ENCODE data around the gene RBM10. TPM values are rescaled to one million over a fixed set of nuclear protein-coding genes. Genes with fewer than 3 reads are reported as not detected.

The RBM10 gene
- total and polyA plus RNA-seq, 9 donors = 12.0 to 53.0 (median 36.7) TPM

GRCh38 chrX:47179221-47179927, 34.4 kb downstream of the RBM10 start:
- no peaks in the 10 kb centered on the region for H3K4me1 ChIP-seq (ENCODE audit: insufficient read depth)
- H3K27me3 ChIP-seq = no peaks in the 10 kb centered on the region
- WGBS, 3 donors = 64 to 72% (median 66%) methylated on average over 14 of the region's 14 CpGs
- H3K27ac ChIP-seq = no peak overlapping the region
- TF ChIP-seq POLR2A (IDR thresholded peaks at IDR 0.05) (no peak), EP300 (IDR thresholded peaks at IDR 0.05) (no peak), CTCF (IDR thresholded peaks at IDR 0.05) (no peak)
- DNase-seq = no peak
- no peaks in the 10 kb centered on the region for H3K36me3 ChIP-seq
- intact Hi-C loops (cut with DNase I) = no loop called here
- no peak overlapping the region for H3K4me3 ChIP-seq
- H3K9me3 ChIP-seq = no peaks in the 10 kb centered on the region

- Histone ChIP-seq H3K4me3 (no peak overlapping the region), H3K36me3 (no peaks in the 10 kb centered on the region), H3K27me3 (no peaks in the 10 kb centered on the region), H3K4me1 (ENCODE audit: insufficient read depth) (no peaks in the 10 kb centered on the region), H3K27ac (no peak overlapping the region), H3K9me3 (no peaks in the 10 kb centered on the region)
- WGBS, 3 donors = 79 to 87% (median 85%) methylated on average over 17 to 18 of the region's 18 CpGs
- peak in 1 of 5 donors; percentile 27 for DNase-seq
- TF ChIP-seq CTCF (IDR thresholded peaks at IDR 0.05) = no peak
- TF ChIP-seq POLR2A (IDR thresholded peaks at IDR 0.05) = no peak
- no peak for TF ChIP-seq EP300 (IDR thresholded peaks at IDR 0.05)
- intact Hi-C loops (cut with DNase I) = loop anchor here in 1 of 4 donors (10.0 kb wide), 1 partner anchor 205 kb away; no protein-coding TSS in a partner anchor
Observed at GRCh38 chrX:47179928-47180255, 34.9 kb downstream of the RBM10 start.

GRCh38 chrX:47180346-47180745, 35.3 kb downstream of the RBM10 start:
- no peak for TF ChIP-seq POLR2A (IDR thresholded peaks at IDR 0.05)
- TF ChIP-seq EP300 (IDR thresholded peaks at IDR 0.05) = no peak
- no peak for TF ChIP-seq CTCF (IDR thresholded peaks at IDR 0.05)
- Histone ChIP-seq H3K27ac (no peak overlapping the region), H3K4me3 (no peak overlapping the region), H3K36me3 (no peaks in the 10 kb centered on the region), H3K4me1 (ENCODE audit: insufficient read depth) (no peaks in the 10 kb centered on the region), H3K27me3 (no peaks in the 10 kb centered on the region), H3K9me3 (no peaks in the 10 kb centered on the region)
- no peak for DNase-seq
- 79 to 86% (median 83%) methylated on average over 8 of the region's 8 CpGs for WGBS, 3 donors
- intact Hi-C loops (cut with DNase I) = loop anchor here in 1 of 4 donors (10.0 kb wide), 1 partner anchor 204 kb away; no protein-coding TSS in a partner anchor

GRCh38 chrX:47181301-47181700, 36.3 kb downstream of the RBM10 start:
- no peak for DNase-seq
- intact Hi-C loops (cut with DNase I) = loop anchor here in 1 of 4 donors (10.0 kb wide), 1 partner anchor 204 kb away; no protein-coding TSS in a partner anchor
- WGBS, 3 donors = 83 to 93% (median 92%) methylated on average over 5 to 10 of the region's 10 CpGs
- Histone ChIP-seq H3K9me3 (no peaks in the 10 kb centered on the region), H3K4me3 (no peak overlapping the region), H3K36me3 (no peaks in the 10 kb centered on the region), H3K27me3 (no peaks in the 10 kb centered on the region), H3K4me1 (ENCODE audit: insufficient read depth) (no peaks in the 10 kb centered on the region), H3K27ac (no peak overlapping the region)
- TF ChIP-seq CTCF (IDR thresholded peaks at IDR 0.05) = no peak
- TF ChIP-seq EP300 (IDR thresholded peaks at IDR 0.05) = no peak
- no peak for TF ChIP-seq POLR2A (IDR thresholded peaks at IDR 0.05)
